NCI-H187 treated with DMSO at 0.1 percent for 48 hours (cell line): ENCODE results near the gene SH3PXD2A.
"Not testable (repeated sequence)": the region's sequence is repeated elsewhere in the genome, so short reads cannot be mapped to it uniquely, and the experiment has no call there.

ENCODE experiments used
- DNase-seq: peaks from one replicate; lab custom pipeline; 2025; lab: John Stamatoyannopoulos, UW

SH3PXD2A gene

DNA sequence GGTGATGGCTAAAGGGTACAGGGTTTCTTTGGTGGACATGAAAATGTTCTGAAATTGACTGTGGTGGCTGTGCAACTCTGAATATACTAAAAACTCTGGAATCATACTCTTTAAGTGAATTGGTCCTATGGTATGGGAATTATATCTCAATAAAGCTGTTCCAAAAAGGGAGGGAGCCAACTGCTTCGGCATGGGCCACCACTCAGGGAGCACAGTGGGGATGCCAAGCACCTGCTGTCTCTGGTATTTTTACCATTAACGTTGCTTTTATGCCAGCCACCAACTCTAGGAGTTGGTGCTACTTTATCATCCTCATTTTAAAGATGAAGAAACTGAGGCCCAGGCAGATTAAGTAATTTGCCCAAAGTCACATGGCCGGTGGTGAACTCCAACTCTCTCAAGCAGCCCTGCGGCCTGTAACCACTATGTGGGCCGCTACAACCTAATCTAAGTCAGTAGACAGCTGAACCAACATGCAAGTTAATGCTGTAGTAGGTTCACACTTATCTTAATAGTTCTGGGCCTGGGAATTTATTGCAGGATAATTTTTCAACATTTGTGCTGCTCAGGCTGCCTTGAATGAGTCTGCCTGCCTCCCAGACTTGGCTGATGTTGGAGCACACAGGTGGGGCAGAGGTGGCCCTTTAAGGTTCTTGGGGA is 20.8 kb downstream of the SH3PXD2A start:
- no peak for DNase-seq

DNA sequence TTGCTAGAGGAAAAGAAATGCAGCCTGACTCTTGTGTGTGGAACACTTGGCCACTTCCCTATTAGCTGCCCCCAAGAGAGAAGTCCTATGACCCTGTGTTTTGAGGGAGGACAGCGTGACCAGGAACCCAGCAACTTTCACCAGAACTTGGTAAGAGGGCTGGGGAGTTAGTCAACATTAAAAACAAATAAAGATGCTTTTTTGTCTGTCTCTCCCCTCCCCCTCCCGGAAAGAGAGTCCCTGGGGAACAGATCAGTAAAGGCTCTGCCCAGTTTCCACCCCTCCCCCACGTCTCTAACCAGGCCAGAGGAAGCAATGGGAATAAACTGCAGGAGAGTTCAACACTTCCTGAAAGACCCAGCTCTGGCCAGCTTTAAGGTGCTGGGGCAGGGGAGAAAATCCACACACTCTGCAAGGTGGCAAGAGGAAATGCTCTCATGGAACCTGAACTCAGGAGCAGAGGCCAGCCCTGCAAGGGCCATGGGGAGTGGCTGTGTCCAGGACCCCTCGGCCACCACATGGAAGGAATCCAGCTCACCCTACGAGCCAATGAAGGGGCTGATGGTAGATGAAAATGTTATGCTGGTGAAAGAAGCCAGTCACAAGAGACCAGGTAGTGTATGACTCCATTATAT is 21.5 kb downstream of the SH3PXD2A start:
- DNase-seq: no peak

DNA sequence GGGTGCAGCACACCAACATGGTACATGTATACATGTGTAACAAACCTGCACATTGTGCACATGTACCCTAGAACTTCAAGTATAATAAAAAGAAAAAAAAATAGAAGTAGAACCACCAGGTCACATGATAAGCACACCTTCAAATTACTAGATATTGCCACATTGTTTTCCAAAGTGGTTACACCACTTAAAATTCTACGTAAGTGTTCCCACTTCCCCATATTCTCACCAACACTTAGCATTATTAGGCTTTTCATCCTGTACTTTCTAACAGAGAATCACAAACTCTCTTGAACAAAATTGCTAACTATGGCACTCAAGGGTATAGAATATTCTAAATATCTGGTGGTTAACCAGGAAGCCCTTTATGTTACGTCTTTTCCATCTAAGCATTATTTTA is 22.6 kb downstream of the SH3PXD2A start:
- DNase-seq: no peak

DNA sequence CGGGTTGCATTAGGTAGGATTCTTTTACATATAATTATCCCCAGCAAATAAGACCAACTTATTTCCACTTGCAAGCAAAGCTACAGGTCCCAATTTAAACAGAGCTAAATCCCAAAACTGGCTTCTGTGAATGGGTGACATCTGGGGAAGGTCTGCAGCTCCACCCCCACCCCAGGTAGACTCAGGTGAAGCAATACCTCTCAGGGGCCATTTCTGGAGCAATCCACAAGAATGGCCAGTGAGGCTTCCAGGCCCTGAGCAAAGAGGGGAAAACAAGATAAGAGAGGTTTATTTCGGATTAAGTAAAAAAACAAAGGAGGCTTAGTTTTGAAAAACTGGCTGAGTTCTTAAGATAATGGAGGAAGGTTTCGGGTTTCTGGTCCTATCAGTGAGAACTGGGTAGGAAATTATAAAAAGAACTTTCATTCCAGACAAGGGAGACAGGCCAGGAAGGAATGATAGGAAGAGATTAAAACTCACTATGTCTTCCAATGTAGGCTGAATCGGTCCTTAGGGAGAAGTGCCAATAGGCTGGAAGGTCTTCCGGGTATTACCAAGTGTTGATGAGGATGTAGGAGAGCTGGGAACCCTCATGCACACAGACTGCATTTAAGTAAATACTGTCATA is 25.4 kb downstream of the SH3PXD2A start:
- DNase-seq: no peak

DNA sequence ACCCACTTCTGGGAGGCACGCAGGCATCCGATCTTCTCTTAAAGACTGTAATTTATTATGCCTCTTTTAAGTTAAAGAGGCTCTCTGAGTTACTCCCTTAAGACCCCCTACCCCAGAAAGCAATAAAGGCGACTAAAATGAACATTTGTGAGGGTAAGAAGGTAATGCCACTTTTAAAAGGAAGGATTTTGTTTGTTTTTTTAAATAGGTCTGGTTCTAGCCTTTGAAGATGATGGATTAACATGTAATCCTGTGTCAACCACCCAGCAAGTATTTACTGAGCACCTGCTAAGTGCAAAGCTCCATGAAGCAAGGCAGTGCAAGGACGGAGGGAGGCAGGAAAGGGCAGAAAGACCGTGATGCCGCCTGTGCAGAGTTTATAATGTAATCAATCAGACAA is 26.1 kb downstream of the SH3PXD2A start:
- DNase-seq: no peak

DNA sequence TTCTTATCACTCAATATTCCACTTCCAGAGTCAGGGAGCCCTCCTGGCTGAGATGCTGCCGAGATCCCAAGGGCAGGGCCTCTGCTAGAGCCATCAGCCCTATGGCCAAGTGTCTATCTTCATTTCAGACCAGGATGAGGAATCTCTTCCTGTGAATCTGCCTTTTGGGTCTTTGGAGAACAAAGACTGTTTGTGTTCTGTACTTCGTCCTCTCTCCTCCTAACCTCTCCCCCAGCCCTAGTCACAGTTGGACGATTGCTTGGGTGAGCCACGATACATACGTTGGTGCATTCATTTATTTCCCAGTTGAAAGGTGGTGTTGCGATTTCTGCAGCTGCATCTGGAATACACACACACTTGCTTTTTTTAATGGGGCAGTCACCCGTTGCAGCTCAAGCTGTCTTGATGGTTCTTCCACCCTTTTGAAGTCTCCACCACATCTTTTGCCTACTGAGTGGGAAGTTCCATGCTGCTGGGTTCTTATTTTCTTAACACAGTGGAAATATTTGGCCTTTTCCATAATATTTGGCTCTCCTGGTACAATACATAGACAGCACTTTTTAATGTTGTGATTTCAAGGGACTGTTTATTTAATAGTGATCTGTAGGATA is 26.7 kb downstream of the SH3PXD2A start:
- no peak for DNase-seq

DNA sequence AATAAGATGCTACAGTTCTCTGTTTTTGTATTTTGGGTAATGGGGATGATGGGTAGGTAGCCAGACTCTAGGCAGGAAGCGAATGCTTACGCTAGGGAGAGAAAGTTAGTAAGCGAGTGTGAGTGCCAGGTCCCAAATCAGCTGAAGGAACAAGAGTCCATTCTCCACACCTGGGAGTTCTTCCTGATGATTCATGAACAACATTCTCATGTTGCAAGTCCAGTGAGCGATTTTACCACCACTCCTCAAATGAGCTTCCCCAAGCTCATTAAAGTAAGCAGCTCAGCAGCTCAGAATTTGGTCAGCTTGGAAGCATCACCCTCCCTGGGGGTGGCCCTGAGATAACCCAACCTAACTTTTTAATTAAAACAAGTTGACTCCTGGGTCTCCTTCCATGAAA is 27.3 kb downstream of the SH3PXD2A start:
- no peak for DNase-seq

DNA sequence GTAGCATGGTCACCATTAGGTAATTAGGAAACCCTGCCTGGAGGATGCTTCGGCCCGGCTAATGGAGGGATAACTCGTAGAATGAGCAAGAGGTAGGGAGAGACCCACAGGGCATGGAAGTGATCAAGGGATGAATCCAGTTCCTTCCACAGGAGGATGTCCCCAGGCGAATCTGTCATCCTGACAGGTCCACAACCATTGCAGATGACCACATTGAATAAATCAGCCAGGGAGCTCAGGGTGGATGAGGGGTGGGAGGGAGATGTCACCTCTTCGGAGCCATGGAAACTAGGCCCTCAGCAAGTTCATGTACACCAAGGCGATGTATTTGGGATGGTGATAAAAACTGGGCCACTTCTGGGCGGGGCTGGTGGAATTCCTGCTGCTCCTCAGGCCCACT is 28.5 kb downstream of the SH3PXD2A start:
- DNase-seq: no peak

DNA sequence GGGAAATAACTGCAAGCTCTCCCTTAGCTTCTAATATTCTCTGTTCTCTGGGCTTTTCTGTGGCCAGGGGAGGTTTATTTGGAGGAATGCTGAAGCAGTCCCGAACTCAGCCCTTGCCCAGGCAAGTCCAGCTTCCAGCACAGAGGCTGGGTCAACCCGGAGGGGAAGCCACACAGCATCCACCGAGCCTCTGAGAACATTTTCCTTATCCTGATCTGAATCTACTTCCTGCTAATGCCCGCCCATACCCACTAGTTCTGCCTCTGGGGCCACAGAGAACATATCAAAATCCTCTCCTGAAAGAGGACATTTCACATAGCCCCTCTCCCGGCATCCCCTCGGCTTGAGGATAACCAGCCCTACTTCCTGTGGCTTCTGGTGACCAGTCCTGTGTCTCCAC is 31.1 kb downstream of the SH3PXD2A start:
- DNase-seq: no peak

DNA sequence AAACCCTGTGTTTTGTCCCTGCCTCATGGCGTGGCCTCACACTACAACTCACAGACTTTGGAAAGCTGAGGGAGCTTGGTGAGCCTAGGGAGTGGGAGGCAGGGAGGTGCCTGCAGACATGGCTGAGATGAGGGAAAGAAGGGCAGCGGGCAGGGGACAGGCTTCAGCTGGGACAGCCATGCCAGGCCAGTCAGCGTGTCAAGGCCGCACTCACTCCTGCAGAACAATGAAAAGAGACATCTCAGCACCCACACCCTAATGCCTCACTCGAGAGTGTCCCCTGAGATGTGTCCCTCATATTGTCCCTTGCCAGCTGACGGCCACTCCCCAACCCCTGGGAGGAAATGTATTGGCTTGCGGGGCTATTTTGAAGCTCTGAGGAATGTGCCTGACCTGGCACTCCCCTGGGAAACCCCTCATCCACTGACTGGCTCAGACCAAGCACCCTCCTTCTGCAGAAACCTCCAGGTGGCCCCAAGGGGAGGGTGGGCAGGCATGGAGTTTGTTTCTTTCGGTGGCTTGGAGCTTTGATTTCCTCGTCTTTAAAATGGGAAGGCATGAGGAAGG is 31.6 kb downstream of the SH3PXD2A start:
- DNase-seq: no peak

DNA sequence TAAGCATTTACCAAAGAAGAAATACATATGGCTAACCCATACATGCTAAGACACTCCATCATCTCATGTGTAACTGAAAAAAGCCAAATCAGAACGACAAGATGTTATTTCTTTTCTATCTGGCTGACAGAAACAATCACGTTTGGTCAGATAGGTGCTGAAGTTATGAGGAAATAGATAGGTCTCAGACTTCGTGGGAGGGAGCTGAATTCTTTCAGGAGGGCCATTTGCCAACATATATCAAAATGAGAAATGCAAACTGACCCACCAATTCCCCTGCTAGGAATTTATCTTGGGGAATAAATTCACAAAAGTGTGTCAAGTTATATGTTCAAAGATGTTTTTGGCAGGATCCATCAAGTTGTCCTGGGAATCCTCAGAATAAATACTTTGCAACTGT is 32.6 kb downstream of the SH3PXD2A start:
- no peak for DNase-seq

DNA sequence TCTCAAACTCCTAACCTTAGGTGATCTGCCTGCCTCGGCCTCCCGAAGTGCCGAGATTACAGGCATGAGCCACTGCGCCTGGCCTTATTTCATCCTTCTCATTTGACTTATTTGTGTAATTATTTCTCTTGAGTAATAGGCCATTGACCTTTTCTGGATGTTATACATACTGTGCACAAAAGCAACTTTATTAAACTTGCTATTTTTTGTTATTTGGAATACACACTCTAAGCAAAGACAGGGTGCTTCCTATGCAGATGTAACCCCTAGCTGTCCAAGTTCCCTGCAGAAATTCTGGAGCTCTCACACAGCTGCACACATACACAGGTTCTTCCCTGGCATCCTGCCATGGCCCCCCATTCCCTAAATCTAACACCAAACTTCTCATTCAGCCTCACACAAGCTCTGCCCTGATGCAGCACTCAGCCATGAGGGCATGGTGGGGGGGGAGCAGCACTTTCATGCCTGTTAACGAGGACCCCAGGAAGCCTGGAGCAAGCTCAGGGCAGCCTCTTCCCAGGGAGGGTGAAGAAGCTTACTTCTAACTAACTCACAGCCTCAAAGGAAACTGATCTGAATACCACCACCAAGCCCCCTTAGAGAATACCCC is 33.2 kb downstream of the SH3PXD2A start:
- no peak for DNase-seq

DNA sequence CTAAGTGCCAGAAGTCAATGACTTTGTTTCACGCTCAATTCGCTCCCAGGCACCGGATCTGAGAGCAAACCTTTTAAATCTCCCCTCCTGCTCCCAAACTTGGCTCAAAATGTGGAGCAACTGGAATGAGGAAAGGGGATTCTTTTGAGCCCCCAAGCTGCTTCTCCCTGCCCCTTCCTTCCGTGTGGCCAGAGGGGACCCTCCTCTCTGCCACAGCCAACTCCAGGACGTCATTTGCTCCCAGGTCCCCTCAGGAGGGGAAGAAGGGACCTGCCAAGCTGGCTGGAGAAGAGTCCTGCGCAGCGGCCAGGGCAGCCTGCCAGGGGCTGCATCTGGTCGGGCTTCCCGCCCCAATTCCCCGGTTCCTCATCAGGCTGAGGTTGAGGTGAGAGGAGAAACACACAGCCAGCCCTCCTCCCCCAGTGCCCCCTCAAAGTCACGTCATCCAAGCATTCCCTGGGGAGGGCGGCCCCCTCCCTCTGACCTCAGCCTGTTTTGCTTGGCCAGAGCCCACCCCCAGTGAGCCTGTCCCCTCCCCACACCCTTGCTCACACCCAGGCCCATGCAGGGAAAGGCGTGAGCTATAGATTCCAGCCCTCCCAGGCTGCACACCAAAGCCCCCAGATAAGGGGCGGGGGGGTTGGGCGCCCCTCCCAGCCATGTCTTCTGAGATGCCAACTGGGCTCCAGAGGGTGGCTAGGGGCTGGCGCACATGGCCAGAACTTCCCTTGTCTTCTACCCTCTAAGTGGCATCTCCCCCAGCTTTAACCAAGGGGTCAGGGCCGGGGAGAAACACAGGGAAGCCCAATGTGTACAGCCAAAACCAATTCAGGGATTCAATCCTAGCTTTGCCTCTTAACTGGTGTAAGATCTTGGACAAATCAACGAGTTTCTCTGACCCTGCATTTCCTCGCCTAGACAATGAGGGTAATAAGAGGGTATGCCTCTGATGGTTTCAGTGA is 35.0 kb downstream of the SH3PXD2A start:
- DNase-seq: no peak

DNA sequence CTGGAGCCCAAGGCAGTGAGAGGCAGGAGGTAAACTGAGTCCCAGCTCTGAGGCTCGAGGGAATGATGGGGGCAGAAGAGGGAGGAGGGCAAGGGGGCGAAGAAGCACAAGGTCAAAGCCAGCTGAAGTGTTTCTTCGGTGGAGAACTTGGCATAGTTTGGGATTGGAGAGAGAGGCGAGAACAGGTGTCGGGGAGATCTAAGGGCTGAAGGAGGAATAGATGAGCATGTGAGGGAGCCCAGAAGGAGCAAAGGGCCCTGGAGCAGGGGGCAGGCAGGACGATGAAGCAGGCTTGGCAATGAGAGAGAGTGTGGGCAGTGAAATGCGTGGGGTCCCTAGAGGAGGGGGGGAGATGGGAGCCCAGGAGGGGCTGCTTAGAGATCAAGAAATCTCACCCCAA is 35.9 kb downstream of the SH3PXD2A start:
- no peak for DNase-seq

DNA sequence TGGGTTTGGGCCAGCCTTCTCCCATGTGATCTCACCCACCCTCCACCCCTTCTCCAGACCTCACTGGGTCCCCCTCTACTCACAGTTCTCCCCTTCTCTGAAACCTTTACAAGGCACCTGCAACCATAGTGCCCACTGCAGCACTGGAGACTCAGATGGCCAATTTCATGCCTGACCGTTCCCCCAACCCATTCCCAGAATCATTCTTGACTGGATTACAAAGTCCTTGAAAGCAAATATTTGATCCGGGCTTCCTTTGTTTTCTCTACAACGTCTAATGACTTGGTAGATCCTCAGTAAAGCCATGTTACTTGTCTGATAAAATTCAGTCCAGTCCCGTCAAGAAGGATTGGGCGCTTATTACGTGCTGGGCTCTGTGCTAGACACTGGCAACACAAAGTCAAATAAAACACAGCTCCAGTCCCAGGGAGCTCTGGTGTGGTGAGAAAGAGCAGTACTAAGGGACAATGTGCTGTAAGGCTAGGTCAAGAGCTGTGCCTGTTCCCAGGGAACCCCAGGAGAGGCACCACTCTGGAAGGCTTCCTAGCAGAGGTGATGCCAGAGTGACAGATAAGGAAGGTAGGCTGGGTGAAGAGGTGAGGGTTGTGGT is 36.5 kb downstream of the SH3PXD2A start:
- DNase-seq: no peak

DNA sequence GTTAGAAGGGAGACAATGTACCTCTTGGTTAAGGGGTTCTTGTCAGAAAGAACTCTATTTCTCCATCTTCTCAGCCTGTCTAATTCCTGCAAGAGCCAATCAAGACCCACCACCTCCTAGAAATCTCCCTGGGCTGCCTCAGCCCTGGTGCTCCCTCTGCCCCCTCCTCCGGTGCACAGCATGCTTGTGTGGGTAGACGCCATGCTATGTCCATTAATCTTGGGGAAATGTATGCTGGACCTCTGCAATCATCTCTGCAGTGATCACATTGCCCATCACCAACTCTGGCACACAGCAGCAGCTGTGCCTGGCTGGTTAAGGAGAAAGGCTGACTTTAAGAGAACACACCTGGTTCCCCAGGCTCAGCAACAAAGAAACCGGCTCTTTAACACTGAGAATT is 37.3 kb downstream of the SH3PXD2A start:
- DNase-seq: no peak

DNA sequence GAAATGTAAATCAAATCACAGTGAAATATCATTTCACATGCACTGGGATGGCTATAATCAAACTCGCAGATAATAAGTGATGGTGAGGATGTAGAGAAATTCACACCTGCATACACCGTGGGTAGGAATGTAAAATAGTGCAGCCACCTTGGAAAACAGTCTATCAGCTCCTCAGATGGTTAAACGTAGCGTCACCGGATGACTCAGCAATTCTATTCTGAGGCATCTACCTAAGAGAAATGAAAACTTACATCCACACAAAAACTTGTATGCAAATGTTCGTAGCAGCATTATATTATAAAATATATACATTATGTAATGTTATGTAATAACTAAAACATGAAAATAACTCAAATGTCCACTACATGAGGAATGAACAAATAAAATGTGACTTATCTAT is 38.9 kb downstream of the SH3PXD2A start:
- DNase-seq: no peak

DNA sequence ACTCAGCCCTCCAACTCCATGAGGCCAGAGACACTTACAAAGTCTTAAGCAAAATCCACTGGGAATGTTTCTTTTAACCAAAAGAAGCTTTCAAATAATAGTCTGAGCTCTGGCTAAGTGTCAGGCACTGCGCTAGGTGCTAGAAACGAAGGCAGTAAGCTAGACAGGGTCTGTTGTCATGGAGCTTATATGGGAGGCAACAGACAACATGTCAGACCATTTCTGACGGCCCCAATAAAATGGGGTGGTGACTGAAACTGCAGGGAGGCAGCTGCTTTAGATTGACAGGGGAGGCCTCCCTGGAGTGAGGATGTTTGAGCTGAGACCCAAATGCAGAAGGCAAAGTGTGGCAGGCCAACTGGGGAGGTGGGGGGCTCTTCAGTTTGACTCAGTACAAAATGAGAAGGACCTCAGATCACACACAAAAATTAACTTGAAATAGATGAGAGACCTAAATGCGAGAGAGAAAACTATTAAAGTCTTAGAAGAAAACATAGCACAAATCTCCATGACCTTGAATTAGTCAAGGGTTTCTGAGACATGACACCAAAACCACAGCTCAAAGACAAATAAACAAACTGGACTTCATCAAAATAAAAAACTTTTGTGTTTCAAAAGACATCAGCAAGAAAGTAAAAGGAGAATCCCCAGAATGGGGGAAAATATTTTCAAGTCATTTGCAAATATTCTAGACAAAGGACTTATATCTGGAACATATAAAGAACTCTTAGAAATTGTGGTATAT is 40.6 kb downstream of the SH3PXD2A start:
- DNase-seq: no peak

DNA sequence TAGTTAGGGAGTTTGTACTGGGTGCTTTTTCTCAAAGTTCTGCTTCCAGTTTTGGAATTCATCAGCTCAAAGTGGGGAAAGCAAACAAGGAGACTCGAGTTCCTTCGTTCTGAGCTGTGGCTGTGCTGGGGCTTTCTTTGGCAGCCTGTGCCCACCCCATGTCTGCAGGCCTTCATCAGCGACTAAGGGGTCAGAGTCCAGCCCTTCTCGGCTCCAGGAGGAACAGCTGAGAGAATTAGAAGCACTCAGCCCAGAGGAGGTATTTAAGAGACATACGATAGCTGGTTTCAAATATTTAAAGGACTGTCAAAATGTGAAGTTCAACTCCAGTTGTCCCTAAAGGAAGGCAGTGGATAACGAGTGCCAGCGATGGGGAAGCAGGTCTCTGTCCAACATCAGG is 41.3 kb downstream of the SH3PXD2A start:
- no peak for DNase-seq

DNA sequence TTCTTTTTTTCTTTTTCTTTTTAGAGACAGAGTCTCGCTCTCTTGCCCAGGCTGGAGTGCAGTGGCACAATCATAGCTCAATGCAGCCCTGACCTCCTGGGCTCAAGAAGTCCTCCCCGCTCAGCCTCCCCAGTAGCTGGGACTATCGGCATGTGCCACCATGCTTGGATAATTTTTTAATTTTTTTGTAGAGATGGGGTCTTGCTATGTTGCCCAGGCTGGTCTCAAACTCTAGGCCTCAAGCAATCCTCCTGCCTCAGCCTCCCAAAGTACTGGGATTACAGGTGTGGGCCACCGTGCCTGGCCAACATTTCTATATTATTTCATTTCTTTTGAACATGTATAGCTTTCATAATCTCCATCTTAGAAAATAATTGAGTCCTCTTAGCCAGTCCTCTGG is 42.1 kb downstream of the SH3PXD2A start:
- DNase-seq: not testable (repeated sequence)
